Measurements from ENCODE around the gene IL10.

IL10 gene

DNA sequence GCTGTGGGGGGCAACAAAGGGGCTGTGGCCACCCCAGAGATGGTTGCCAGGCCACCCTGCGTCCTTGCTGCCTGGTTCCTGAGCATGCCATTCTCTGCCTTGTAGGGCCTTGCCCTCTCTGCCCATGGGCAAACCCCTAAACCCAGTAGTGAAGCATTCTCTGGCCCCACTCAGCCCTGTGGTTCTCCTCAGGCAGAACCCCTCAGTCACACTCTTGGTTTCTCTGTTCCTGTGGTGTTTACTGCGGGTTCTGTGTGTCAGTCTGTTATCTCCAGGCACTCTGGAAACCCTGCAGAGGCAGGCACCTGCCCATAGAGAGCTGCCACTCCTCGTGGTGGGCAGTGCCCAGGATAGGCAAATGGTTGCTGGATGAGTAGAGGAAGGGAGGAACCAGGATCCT lies 42.8 kb downstream of the IL10 start:
- Histone ChIP-seq H3K4me3 (no peak overlapping the region), H3K27me3 (no peaks in the 10 kb centered on the region), H3K36me3 (peaks cover 51 to 62% (median 54%) of the 10 kb centered on the region in 3 donors), H3K9me3 (no peaks in the 10 kb centered on the region), H3K27ac (no peak overlapping the region), H3K4me1 (peaks cover 0 to 45% (median 27%) of the 10 kb centered on the region in 4 donors)
- TF ChIP-seq, protein P1, sequence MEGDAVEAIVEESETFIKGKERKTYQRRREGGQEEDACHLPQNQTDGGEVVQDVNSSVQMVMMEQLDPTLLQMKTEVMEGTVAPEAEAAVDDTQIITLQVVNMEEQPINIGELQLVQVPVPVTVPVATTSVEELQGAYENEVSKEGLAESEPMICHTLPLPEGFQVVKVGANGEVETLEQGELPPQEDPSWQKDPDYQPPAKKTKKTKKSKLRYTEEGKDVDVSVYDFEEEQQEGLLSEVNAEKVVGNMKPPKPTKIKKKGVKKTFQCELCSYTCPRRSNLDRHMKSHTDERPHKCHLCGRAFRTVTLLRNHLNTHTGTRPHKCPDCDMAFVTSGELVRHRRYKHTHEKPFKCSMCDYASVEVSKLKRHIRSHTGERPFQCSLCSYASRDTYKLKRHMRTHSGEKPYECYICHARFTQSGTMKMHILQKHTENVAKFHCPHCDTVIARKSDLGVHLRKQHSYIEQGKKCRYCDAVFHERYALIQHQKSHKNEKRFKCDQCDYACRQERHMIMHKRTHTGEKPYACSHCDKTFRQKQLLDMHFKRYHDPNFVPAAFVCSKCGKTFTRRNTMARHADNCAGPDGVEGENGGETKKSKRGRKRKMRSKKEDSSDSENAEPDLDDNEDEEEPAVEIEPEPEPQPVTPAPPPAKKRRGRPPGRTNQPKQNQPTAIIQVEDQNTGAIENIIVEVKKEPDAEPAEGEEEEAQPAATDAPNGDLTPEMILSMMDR (IDR thresholded peaks at IDR 0.05) = no peak
- peak in 1 of 2 donors; percentile 58 for DNase-seq
- intact Hi-C loops (cut with DNase I; ENCODE audit: low total_unique reads) = no loop called here

DNA sequence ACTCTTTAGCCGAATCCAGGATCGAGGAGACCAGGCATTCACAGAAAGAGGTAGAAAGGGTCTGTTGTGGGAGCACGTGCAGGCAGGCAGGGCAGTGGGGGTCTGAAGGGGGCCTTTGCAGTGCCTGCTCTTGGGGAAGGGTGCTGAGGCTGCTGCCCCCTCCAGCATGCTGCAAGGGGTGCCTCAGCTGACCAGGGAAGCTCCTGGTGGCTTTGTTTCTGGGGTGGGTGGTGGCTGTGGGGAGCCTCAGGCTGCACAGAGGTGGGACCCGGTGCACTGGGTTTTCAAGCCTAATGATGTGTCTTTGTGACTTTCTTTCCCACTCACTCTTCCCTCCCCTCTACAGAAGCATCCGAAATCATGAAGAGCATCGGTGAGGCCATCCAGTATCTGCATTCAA lies 43.2 kb downstream of the IL10 start:
- Histone ChIP-seq H3K9me3 (no peaks in the 10 kb centered on the region), H3K36me3 (peaks cover 50 to 57% (median 51%) of the 10 kb centered on the region in 3 donors), H3K27ac (no peak overlapping the region), H3K27me3 (no peaks in the 10 kb centered on the region), H3K4me3 (no peak overlapping the region), H3K4me1 (peaks cover 0 to 49% (median 31%) of the 10 kb centered on the region in 4 donors)
- intact Hi-C loops (cut with DNase I; ENCODE audit: low total_unique reads) = no loop called here
- DNase-seq = peak in 1 of 2 donors; percentile 53
- TF ChIP-seq, protein P1 (IDR thresholded peaks at IDR 0.05) = no peak

DNA sequence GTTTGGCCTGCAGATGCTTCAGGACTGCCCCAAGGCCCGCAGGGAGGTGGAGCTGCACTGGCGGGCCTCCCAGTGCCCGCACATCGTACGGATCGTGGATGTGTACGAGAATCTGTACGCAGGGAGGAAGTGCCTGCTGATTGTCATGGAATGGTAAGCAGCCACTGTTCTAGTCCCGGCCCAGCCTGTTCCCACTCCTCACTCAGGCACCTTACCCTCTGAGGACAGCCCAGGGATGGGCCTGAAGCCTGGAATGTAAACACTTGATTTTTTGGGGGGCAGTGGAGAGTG lies 43.7 kb downstream of the IL10 start:
- Histone ChIP-seq H3K36me3 (peaks cover 46 to 53% (median 47%) of the 10 kb centered on the region in 3 donors), H3K27me3 (no peaks in the 10 kb centered on the region), H3K9me3 (no peaks in the 10 kb centered on the region), H3K4me1 (peaks cover 0 to 54% (median 35%) of the 10 kb centered on the region in 4 donors), H3K4me3 (no peak overlapping the region), H3K27ac (no peak overlapping the region)
- intact Hi-C loops (cut with DNase I; ENCODE audit: low total_unique reads) = no loop called here
- TF ChIP-seq, protein P1 (IDR thresholded peaks at IDR 0.05) = no peak
- DNase-seq = peak in 1 of 2 donors; percentile 51

GRCh38 chr1:206727981-206728696 lies 44.2 kb downstream of the IL10 start:
- peaks cover 0 to 59% (median 41%) of the 10 kb centered on the region in 4 donors for H3K4me1 ChIP-seq
- no peaks in the 10 kb centered on the region for H3K27me3 ChIP-seq
- no peak overlapping the region for H3K27ac ChIP-seq
- peaks cover 41 to 48% (median 42%) of the 10 kb centered on the region in 3 donors for H3K36me3 ChIP-seq
- no peak overlapping the region for H3K4me3 ChIP-seq
- DNase-seq = no peak
- TF ChIP-seq, protein P1 (IDR thresholded peaks at IDR 0.05) = no peak
- no peaks in the 10 kb centered on the region for H3K9me3 ChIP-seq
- intact Hi-C loops (cut with DNase I; ENCODE audit: low total_unique reads) = no loop called here

GRCh38 chr1:206725109-206725963 lies 47.0 kb downstream of the IL10 start:
- DNase-seq = peak in 1 of 2 donors; percentile 61
- Histone ChIP-seq H3K4me3 (no peak overlapping the region), H3K27me3 (no peaks in the 10 kb centered on the region), H3K27ac (peak overlapping the region in 1 of 2 donors; percentile 64), H3K9me3 (no peaks in the 10 kb centered on the region), H3K36me3 (peaks cover 13 to 20% (median 14%) of the 10 kb centered on the region in 3 donors), H3K4me1 (peaks cover 0 to 85% (median 52%) of the 10 kb centered on the region in 4 donors)
- TF ChIP-seq, protein P1 (IDR thresholded peaks at IDR 0.05) = peak in 1 of 2 experiments; percentile 34
- intact Hi-C loops (cut with DNase I; ENCODE audit: low total_unique reads) = no loop called here
